Right cardiac atrium (tissue), 5 donors: ENCODE results near the gene RAB12. TPM values are rescaled to one million over a fixed set of nuclear protein-coding genes. Genes with fewer than 3 reads are reported as not detected.

Experiments used
- ATAC-seq, 2 donors: fragments of 200-7000 bp; cut with Tn5 transposase; one replicate each; pipeline versions ENCODE4 v1.8.0 to v1.9.1; 2020; ENCODE audit warnings: moderate library complexity in 2 of 2, mild to moderate bottlenecking in 1 of 2
- DNase-seq, 3 donors: peaks; one replicate each; pipeline ENCODE4 v3.0.0-alpha.2; 2020
- H3K27ac ChIP-seq: one replicate; pipeline ENCODE4 v1.5.1; 2013; ENCODE audit warnings: mild to moderate bottlenecking, low read length, control low read depth, moderate library complexity
- H3K27me3 ChIP-seq: one replicate; pipeline ENCODE4 v1.6.1; 2013; ENCODE audit not compliant: control insufficient read depth, insufficient read depth
- H3K4me1 ChIP-seq: one replicate; pipeline ENCODE4 v1.6.1; 2013; ENCODE audit warnings: low read length; ENCODE audit not compliant: control insufficient read depth, insufficient read depth
- H3K4me3 ChIP-seq: one replicate; pipeline ENCODE4 v1.5.1; 2013; ENCODE audit warnings: low read length, control low read depth
- H3K9me3 ChIP-seq: one replicate; pipeline ENCODE4 v1.6.1; 2013; ENCODE audit warnings: low read length; ENCODE audit not compliant: control insufficient read depth
- WGBS: extraction: QIAGEN DNeasy Blood & Tissue Kit; methylation state at CpG from one replicate; pipeline ENCODE4 v1.1.7; 2013; 5-methylcytosine and 5-hydroxymethylcytosine counted together
- intact Hi-C, 4 donors: fragments of 100-400 bp; cut with DNase I; formaldehyde crosslinking; loops; one replicate each; pipeline versions ENCODE4 v1.11.0 to v1.14.0; 2022 to 2023
- polyA plus RNA-seq: library from polyadenylated mRNA; stranded (reverse); fragments of 200-250 nt; gene quantifications from one replicate; pipeline ENCODE4 v1.2.3, GENCODE V29; 2013
- total RNA-seq, 4 donors: library from RNA; stranded (reverse); fragmentation: NEBNext Ultra II Directional; extraction: Animal tissue kit (Norgen Biotek cat#: 25700); gene quantifications; one replicate each; pipeline ENCODE4 v1.2.1, GENCODE V29; 2021
- donor health status: healthy with polysubstance abuse.
- donor health status: DM: no; HTN: yes; CAD: no.
- donor health status: DM: no; HTN: no; CAD: no.
- donor health status: DM: no; HTN: yes; CAD: no; lungs with severe emphysema.
- donor health status: DM: yes; HTN: yes; CAD: no.

Gene RAB12
- total and polyA plus RNA-seq, 5 donors, result 76.4 to 112 (median 101) TPM

- no peak overlapping the region for H3K27ac ChIP-seq
- intact Hi-C loops, result no loop called here
- H3K9me3 ChIP-seq, result no peaks in the 10 kb centered on the region
- WGBS, result 77% methylated on average over 20 of the region's 20 CpGs
- no peak overlapping the region for H3K4me3 ChIP-seq
- no peak for DNase-seq
- no peaks in the 10 kb centered on the region for H3K27me3 ChIP-seq
- no peaks in the 10 kb centered on the region for H3K4me1 ChIP-seq
- no peak for ATAC-seq
Measured at GRCh38 chr18:8662560-8663255, 53.5 kb downstream of the RAB12 start.

GRCh38 chr18:8667846-8668245 is 58.6 kb downstream of the RAB12 start:
- no peaks in the 10 kb centered on the region for H3K9me3 ChIP-seq
- no peaks in the 10 kb centered on the region for H3K4me1 ChIP-seq
- ATAC-seq (no peak), DNase-seq (no peak)
- no peak overlapping the region for H3K4me3 ChIP-seq
- H3K27ac ChIP-seq, result no peak overlapping the region
- intact Hi-C loops, result no loop called here
- WGBS, result 92% methylated on average over 3 of the region's 3 CpGs
- no peaks in the 10 kb centered on the region for H3K27me3 ChIP-seq

- no peak for DNase-seq
- no peak overlapping the region for H3K4me3 ChIP-seq
- H3K27ac ChIP-seq, result no peak overlapping the region
- intact Hi-C loops, result no loop called here
- H3K27me3 ChIP-seq, result no peaks in the 10 kb centered on the region
- no peaks in the 10 kb centered on the region for H3K4me1 ChIP-seq
- no peaks in the 10 kb centered on the region for H3K9me3 ChIP-seq
- ATAC-seq, result no peak
Measured at GRCh38 chr18:8668381-8668780, 59.1 kb downstream of the RAB12 start.

- Histone ChIP-seq H3K9me3 (no peaks in the 10 kb centered on the region), H3K27me3 (no peaks in the 10 kb centered on the region), H3K4me1 (no peaks in the 10 kb centered on the region), H3K27ac (no peak overlapping the region), H3K4me3 (no peak overlapping the region)
- 84% methylated on average over 4 of the region's 4 CpGs for WGBS
- no peak for DNase-seq
- intact Hi-C loops, result no loop called here
- no peak for ATAC-seq
Measured at GRCh38 chr18:8669571-8669970, 60.3 kb downstream of the RAB12 start.

GRCh38 chr18:8673256-8674209 is 64.3 kb downstream of the RAB12 start:
- Histone ChIP-seq H3K27ac (no peak overlapping the region), H3K27me3 (no peaks in the 10 kb centered on the region), H3K9me3 (no peaks in the 10 kb centered on the region), H3K4me3 (no peak overlapping the region), H3K4me1 (no peaks in the 10 kb centered on the region)
- ATAC-seq, result no peak
- WGBS, result 90% methylated on average over 9 of the region's 9 CpGs
- intact Hi-C loops, result no loop called here
- DNase-seq, result no peak

- 92% methylated on average over 4 of the region's 4 CpGs for WGBS
- Histone ChIP-seq H3K4me3 (no peak overlapping the region), H3K27ac (no peak overlapping the region), H3K4me1 (no peaks in the 10 kb centered on the region), H3K9me3 (no peaks in the 10 kb centered on the region), H3K27me3 (no peaks in the 10 kb centered on the region)
- ATAC-seq, result no peak
- DNase-seq, result no peak
- intact Hi-C loops, result no loop called here
Measured at GRCh38 chr18:8675057-8675456, 65.8 kb downstream of the RAB12 start.

GRCh38 chr18:8681196-8681595 is 72.0 kb downstream of the RAB12 start:
- 93% methylated on average over 4 of the region's 4 CpGs for WGBS
- H3K4me1 ChIP-seq, result no peaks in the 10 kb centered on the region
- no peak overlapping the region for H3K4me3 ChIP-seq
- ATAC-seq, result no peak
- no peaks in the 10 kb centered on the region for H3K9me3 ChIP-seq
- no peaks in the 10 kb centered on the region for H3K27me3 ChIP-seq
- no peak overlapping the region for H3K27ac ChIP-seq
- intact Hi-C loops, result no loop called here
- DNase-seq, result no peak

- no peaks in the 10 kb centered on the region for H3K9me3 ChIP-seq
- ATAC-seq (no peak), DNase-seq (no peak)
- H3K4me1 ChIP-seq, result no peaks in the 10 kb centered on the region
- 90% methylated on average over 7 of the region's 7 CpGs for WGBS
- H3K27ac ChIP-seq, result no peak overlapping the region
- H3K4me3 ChIP-seq, result no peak overlapping the region
- intact Hi-C loops, result no loop called here
- H3K27me3 ChIP-seq, result no peaks in the 10 kb centered on the region
Measured at GRCh38 chr18:8684577-8684976, 75.3 kb downstream of the RAB12 start.

GRCh38 chr18:8685141-8685913 is 76.1 kb downstream of the RAB12 start:
- H3K9me3 ChIP-seq, result no peaks in the 10 kb centered on the region
- H3K27me3 ChIP-seq, result no peaks in the 10 kb centered on the region
- no peak overlapping the region for H3K27ac ChIP-seq
- no peaks in the 10 kb centered on the region for H3K4me1 ChIP-seq
- intact Hi-C loops, result no loop called here
- no peak overlapping the region for H3K4me3 ChIP-seq
- WGBS, result 65% methylated on average over 13 of the region's 13 CpGs
- ATAC-seq, result no peak
- DNase-seq, result no peak

GRCh38 chr18:8685914-8686216 is 76.6 kb downstream of the RAB12 start:
- Histone ChIP-seq H3K4me1 (no peaks in the 10 kb centered on the region), H3K27me3 (no peaks in the 10 kb centered on the region), H3K9me3 (no peaks in the 10 kb centered on the region), H3K4me3 (no peak overlapping the region), H3K27ac (no peak overlapping the region)
- intact Hi-C loops, result no loop called here
- DNase-seq, result no peak
- no peak for ATAC-seq
- WGBS, result 93% methylated on average over 8 of the region's 8 CpGs

- Histone ChIP-seq H3K27ac (no peak overlapping the region), H3K27me3 (no peaks in the 10 kb centered on the region), H3K9me3 (no peaks in the 10 kb centered on the region), H3K4me3 (no peak overlapping the region), H3K4me1 (no peaks in the 10 kb centered on the region)
- intact Hi-C loops, result no loop called here
- ATAC-seq, result no peak
- no peak for DNase-seq
- WGBS, result 67% methylated on average over 6 of the region's 6 CpGs
Measured at GRCh38 chr18:8686611-8687010, 77.4 kb downstream of the RAB12 start.
